Esophagus muscularis mucosa (tissue), 4 donors: ENCODE results near the gene SBDS.

Experiments used
- EP300 ChIP-seq: sonication (generic); formaldehyde crosslinking; IDR thresholded peaks from one replicate; pipeline ENCODE4 v1.6.1; 2017; ENCODE audit warnings: antibody characterized with exemption
- POLR2A ChIP-seq: fragments of 450-650 bp; IDR thresholded peaks from one replicate; pipeline ENCODE4 v1.6.1; 2017; ENCODE audit warnings: antibody characterized with exemption, moderate library complexity, mild to moderate bottlenecking, low read depth
- POLR2AphosphoS5 ChIP-seq, 2 donors: sonication (generic); formaldehyde crosslinking; IDR thresholded peaks; one replicate each; pipeline ENCODE4 v1.6.1; 2017; ENCODE audit warnings: antibody characterized with exemption in 2 of 2
- TF ChIP-seq, protein P1 (sequence below), 3 experiments: fragments of 200-600 bp in 2 of 3; fragments of 450-650 bp in 1 of 3; sonication (generic) in 2 of 3; IDR thresholded peaks; one replicate each; pipeline ENCODE4 v1.5.1; 2017 to 2019; ENCODE audit warnings: antibody characterized with exemption in 3 of 3, mild to moderate bottlenecking in 2 of 3, moderate library complexity in 1 of 3

GRCh38 chr7:67008260-67008659 is 12.9 kb upstream of the SBDS start:
- TF ChIP-seq EP300 (no peak), POLR2A (no peak), POLR2AphosphoS5 (IDR thresholded peaks at IDR 0.05) (no peak)
- TF ChIP-seq, protein P1, sequence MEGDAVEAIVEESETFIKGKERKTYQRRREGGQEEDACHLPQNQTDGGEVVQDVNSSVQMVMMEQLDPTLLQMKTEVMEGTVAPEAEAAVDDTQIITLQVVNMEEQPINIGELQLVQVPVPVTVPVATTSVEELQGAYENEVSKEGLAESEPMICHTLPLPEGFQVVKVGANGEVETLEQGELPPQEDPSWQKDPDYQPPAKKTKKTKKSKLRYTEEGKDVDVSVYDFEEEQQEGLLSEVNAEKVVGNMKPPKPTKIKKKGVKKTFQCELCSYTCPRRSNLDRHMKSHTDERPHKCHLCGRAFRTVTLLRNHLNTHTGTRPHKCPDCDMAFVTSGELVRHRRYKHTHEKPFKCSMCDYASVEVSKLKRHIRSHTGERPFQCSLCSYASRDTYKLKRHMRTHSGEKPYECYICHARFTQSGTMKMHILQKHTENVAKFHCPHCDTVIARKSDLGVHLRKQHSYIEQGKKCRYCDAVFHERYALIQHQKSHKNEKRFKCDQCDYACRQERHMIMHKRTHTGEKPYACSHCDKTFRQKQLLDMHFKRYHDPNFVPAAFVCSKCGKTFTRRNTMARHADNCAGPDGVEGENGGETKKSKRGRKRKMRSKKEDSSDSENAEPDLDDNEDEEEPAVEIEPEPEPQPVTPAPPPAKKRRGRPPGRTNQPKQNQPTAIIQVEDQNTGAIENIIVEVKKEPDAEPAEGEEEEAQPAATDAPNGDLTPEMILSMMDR (IDR thresholded peaks at IDR 0.05): no peak
